ENCODE data around the gene ARL6IP5.
A peak's percentile ranks its signal among the peaks of the same experiment; 100 is the strongest.

The ARL6IP5 gene, protein sequence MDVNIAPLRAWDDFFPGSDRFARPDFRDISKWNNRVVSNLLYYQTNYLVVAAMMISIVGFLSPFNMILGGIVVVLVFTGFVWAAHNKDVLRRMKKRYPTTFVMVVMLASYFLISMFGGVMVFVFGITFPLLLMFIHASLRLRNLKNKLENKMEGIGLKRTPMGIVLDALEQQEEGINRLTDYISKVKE

DNA sequence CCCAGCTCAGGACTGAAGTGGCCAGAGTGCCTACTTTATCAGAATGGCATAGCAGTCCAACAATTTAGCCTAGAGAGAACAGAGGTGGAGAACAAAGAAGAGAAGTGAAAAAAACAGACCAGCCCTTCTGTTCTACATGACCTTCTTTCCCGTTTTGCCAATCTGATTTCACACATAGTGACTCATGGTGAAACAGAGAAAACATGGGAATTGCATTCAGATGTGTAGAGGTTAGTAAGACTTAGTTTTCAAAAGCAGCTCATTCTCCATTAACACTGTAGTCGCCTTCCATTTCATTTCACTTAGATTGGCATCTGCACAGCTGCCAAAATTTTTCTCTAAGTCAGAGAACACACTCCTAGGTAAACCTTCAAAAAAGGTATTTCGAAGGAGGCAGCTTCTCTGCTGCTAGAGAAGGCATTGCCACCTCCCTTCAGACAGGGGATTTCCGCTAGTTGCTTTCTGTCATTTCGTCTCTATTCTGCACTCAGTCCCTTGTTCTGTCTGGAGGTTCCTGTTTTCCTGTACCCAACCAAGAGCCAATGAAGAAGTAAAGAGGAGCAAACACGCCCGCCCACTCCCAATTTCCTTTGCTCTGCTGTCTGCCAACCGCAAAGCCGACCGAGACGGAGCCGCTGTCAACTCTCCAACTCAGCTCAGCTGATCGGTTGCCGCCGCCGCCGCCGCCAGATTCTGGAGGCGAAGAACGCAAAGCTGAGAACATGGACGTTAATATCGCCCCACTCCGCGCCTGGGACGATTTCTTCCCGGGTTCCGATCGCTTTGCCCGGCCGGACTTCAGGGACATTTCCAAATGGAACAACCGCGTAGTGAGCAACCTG, at the start of gene ARL6IP5:
ARL6IP5 (plus strand) TSS at position 612 of the 842 bp plus-strand sequence; CDS start at position 723, 111 bp downstream.
- FAIRE-seq (peak; percentile 93), DNase-seq (ENCODE audit: insufficient read length, low spot score) (peak; percentile 21)

DNA sequence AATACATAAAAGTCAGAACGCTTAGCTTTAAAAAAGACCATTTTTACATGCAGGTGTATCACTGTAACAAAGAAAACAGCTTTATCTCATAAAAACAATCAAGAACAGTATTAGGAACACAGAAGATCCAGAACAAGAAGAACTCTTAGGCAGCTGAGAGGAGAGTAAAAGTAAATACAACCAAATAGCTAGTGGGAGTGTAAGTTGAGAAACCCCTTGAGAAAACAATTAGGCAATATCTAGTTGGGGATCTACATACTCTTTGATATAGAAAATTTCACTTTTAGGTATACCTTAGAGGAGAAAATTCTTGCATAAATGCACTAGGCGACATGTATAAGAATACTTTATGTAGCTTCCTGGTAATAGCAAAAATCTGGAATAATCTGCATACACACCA, 40.1 kb upstream of the ARL6IP5 start:
- DNase-seq (ENCODE audit: insufficient read length, low spot score), result no peak
- FAIRE-seq, result no peak

DNA sequence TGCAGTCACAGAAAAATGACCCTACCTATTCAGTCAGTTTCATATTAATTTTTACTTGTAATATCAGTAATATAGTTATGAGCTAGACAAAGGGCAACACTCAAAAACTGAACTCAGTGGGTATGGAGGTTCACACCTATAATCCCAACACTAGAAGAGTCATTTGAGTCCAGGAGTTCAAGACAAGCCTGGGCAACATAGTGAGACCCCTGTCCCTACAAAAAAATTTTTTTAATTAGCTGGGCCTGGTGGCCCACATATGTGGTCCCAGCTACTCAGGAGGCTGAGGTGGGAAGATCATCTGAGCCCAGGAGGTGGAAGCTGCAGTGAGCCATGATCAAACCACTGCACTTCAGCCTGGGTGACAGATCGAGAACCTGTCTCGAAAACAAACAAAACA, 35.7 kb upstream of the ARL6IP5 start:
- FAIRE-seq (no peak), DNase-seq (ENCODE audit: insufficient read length, low spot score) (no peak)

DNA sequence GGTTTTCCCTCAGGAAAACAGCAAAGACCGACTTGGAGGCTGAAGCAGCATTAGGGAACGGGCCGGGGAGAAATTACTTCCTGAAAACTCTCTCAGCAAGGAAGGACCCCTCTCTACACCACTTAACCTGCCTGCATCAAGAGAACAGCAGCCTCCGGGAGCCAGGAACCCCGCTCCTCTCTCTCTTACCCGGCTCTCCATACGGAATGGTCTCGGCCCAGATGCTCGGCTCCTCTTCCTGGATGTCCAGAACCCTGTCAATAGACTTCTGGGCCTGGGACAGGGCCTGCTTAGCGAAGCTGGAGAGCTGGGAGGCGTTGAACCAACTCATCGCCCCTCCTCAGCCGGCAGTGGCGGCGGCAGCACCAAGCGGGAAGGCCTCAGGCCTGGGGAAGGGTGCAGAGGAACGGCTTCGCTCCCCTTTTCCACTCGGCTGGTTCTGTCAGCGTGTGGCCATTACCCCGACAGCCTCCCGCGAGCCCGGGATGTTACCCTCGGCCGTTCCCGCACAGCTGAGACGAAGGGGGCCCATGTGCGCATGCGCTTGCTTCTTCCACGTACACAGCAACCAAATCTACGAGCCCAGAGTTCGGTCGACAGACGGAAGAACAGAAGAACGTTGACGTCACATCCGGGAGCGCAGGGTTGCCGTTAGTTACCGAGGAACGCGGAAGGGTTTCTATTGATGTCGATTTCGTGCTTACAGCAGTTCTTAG, 32.8 kb upstream of the ARL6IP5 start, which contains the start of gene TMF1:
TMF1 (minus strand) TSS at position 578 of the 716 bp plus-strand sequence; CDS start at position 331, 247 bp downstream.
- DNase-seq (ENCODE audit: insufficient read length, low spot score) (peak; percentile 70), FAIRE-seq (peak; percentile 100)

DNA sequence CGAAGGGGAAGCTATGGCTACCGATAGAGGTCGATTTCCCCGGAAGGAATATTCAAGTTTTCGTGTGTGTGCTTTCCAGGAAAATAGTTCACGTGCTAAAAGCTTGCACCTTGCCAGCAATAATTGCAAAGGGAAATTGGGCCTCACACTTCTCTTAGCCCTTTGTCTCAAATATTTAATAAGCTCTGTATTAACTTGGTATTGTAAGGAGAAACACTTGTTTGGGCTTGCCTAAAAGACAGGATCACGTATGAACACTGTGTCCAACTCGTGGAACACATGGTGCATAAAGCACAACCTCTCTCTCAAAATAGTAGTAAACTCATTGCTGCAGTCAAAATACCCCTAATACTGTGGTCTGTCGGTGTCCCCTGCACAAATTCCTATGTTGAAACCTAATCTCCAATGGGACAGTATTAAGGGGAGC, 32.3 kb upstream of the ARL6IP5 start:
- FAIRE-seq (no peak), DNase-seq (ENCODE audit: insufficient read length, low spot score) (no peak)

DNA sequence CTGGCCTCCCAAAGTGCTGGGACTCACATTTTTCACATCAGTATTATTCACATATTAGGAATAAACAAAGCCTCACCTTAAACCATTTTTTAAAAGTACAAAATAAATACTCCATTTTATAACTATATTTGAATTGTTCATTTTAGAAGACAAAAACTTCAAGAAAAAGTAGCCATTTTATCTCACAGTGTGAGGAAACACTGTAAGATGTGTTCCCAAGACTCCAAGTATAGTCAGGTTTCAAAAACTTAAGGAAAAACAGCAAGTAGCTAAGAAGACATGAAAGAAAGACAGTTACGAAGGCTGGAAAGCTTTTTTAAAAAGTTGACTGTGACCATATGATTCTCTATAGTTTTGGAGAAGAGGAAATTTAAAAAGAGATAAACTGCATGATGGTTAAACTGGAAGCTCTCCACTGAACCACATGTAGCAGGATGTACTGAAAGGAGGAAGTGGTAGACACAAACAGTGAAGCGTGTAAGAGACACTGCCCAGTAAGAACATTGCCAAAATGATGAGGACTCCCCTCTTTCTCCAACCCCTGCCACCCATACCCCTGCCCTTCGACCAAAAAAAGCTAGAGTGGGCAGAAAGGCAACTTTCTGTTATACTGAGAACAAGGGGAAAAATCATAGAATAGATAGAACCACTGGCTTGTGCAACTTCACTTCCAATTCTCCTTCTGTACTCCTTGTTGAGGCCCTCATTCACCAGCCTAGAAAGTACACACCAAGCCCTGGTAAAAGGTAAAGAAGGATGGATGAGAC, 26.4 kb upstream of the ARL6IP5 start:
- FAIRE-seq, result peak; percentile 93
- DNase-seq (ENCODE audit: insufficient read length, low spot score), result no peak

DNA sequence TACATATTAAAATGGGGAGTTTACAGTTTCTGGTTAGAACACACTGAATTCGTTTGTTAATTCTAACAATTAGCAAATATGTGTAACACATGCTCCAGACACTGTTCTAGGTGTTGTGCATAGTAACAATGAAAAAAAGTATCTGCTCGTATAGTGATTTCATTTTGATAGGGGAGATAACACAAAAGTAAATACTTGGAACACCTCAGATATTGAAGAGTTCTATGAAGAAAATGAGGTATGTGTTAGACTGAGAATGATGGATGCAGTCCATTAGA, 25.9 kb upstream of the ARL6IP5 start:
- DNase-seq (ENCODE audit: insufficient read length, low spot score) (no peak), FAIRE-seq (no peak)

DNA sequence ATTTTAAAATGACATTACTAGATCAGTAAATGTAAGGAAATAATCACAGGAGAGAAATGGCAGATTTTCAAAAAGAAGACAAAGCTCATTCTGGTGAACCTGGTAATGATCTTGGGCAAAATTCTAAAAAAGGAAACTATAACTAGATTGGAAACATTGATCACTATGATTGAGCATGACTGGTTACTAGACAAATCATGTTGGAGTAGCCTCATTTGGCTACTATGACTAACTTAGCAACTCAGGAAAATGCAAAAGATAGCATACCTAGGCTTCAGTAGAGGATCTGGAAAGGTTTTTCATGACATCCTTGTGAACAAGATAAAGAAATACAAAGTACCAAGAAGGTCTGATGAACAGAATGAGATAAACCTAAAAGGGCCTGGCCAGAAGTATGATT, 25.0 kb upstream of the ARL6IP5 start:
- no peak for FAIRE-seq

DNA sequence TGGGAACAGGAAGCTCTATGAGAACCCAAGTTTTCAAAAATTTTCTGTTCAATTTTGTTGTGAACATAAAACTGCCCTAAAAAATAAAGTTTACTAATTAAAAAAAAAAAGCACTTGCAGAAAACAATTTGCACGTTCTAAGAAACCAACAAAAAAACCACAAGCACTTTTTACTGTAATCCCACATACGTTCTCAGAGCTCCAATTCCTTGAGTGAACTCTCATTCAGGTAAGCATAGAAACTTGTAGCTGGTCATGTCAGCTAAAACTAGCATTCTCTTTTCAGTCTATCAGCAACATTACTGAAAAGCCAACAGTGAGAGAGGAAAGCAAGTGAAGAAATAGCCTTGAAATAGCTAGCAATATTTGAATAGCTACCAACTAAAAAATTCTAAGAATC, 21.1 kb upstream of the ARL6IP5 start:
- DNase-seq (ENCODE audit: insufficient read length, low spot score) (no peak), FAIRE-seq (peak; percentile 66)

More for the DNA sequence above, 25.0 kb upstream of the ARL6IP5 start:
- no peak for DNase-seq (ENCODE audit: insufficient read length, low spot score)

DNA sequence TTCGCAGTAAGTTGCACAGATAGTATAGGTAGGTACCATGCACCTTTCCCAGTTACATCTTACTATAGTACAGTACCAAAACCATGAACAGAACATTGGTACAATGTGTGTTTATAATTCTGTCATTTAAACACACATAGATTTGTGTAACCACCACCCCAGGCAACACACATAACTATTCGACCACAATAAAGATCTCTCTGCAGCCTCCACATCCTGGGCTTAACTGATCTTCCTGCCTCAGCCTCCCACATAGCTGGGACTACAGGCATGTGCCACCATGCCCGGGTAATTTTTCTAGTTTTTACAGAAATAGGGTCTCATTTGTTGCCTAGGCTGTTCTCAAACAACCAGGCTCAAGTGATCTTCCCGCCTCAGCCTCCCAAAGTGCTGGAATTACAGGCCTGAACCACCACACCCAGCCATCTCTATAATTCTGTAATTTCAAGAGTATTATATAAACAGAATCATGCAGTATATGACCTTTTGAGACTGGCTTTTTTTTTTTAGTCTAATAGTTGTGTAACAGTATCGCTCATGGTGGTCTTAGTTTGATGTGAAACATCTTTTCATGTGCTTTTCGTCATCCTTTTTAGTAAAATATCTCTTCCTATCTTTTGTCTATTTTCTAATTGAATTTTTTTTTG, 19.3 kb upstream of the ARL6IP5 start:
- FAIRE-seq (no peak), DNase-seq (ENCODE audit: insufficient read length, low spot score) (no peak)

DNA sequence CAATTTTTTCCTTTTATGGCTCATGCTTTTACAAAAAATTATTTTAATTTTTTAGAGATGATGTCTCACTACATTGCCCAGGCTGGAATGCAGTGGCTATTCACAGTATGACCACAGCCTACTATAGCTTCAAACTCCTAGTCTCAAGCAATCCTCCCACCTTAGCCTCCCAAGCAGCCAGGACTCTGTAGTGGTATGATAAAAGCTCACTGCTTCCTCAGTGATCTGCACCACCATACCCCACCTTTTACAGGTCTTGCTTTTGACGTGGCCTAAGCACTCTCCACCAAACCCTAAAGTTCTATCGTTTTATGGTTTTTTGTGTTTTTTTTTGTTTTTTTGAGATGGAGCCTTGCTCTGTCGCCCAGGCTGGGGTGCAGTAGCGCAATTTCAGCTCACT, 18.6 kb upstream of the ARL6IP5 start:
- FAIRE-seq, result no peak

DNA sequence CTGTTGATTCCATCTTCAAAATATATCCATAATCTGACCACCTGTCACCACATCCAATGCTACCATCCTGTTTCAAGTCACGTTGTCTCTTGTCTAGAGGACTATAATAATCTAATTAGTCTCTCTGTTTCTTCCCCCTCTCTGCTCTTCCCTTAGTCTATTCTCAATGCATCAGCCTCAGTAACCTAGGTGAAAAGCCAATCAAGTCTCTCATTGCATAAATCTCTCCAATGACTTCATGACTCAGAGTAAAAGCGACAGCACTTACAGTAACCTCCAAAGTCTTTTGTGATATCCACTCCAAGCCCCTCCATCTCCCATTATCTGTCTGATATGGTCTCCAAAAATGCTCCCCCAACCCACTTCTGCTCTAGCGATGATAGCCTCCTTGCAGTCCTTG, 11.8 kb upstream of the ARL6IP5 start:
- DNase-seq (ENCODE audit: insufficient read length, low spot score) (no peak), FAIRE-seq (no peak)

More for the DNA sequence above, 18.6 kb upstream of the ARL6IP5 start:
- no peak for DNase-seq (ENCODE audit: insufficient read length, low spot score)

DNA sequence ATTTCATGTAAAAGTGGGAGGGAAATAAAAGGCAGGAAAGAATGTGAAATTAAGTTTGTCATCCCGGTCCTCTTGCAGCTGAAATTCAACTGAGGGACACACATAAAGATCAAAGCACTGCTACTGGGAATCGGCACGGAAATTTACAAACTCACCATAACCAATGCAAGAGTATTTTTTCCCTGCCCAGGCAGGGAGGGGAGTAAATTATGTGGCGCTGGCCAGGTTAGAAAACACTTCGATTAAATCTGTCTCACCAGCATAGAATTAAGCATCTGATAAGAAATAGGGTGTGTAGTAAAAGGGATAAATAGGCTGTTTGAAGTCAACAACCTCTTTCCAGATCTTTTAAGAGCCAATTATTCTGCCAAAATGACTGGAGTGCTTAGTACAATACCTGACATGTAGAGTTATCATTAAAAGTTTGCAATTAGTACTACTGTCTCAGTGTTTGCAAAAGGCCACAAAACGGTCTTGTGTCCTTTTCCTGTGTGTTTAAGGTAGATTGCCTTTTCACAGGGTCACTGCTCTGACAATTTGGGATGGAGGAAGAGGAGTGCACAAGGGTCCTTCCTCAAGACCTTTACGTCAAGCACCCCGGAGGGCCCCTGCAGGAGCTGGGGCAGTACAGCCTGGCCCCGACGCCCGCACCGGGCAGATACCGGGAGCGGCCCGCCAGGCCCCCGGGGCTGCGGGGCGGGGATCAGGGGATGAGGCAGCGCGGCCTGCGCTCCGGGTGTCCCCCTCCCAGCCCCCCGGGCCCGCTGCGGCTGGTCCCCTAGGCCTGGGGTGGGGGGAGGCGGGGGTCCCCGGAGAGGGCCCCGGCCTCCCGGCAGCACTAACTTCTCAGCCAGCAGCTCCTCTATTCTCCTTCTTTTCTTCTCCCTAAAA, 5.2 kb upstream of the ARL6IP5 start:
- FAIRE-seq, result peak; percentile 21

DNA sequence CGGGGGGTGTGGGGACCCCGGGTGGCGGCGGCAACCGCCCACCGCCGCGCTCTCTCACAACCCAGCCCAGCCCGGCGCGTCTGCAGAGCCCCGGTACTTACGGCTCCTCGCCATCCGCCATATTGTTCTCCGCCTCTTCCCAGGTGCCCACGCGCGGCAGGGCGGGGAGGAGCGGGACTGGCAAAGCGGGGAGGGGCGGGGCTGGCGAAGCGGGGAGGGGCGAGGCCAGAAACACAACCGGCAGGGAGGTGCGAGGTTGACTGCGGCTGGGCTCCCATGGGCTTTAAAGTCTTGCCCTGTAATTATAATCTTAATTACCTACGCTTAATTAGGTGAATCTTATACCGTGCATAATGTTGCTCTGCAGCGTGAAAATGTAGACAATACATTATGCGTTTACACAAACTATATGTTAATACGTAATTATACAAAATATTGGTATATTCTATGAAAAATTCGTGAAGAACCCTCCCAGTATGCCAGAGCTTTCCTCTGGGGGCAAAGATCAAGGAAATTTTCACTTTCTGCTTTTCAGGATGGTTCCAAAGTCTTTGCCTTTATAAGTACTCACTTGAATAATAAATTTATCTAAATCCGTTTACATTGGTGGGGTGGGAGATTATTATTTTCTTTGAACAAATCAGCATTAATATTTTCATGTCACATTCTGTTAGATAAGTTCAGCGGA, 4.4 kb upstream of the ARL6IP5 start, which contains the start of gene UBA3:
UBA3 (minus strand) TSS at position 133 of the 688 bp plus-strand sequence; CDS start at position 121, 12 bp downstream.
- FAIRE-seq (peak; percentile 90), DNase-seq (ENCODE audit: insufficient read length, low spot score) (peak; percentile 55)

More for the DNA sequence above, 5.2 kb upstream of the ARL6IP5 start:
- no peak for DNase-seq (ENCODE audit: insufficient read length, low spot score)

DNA sequence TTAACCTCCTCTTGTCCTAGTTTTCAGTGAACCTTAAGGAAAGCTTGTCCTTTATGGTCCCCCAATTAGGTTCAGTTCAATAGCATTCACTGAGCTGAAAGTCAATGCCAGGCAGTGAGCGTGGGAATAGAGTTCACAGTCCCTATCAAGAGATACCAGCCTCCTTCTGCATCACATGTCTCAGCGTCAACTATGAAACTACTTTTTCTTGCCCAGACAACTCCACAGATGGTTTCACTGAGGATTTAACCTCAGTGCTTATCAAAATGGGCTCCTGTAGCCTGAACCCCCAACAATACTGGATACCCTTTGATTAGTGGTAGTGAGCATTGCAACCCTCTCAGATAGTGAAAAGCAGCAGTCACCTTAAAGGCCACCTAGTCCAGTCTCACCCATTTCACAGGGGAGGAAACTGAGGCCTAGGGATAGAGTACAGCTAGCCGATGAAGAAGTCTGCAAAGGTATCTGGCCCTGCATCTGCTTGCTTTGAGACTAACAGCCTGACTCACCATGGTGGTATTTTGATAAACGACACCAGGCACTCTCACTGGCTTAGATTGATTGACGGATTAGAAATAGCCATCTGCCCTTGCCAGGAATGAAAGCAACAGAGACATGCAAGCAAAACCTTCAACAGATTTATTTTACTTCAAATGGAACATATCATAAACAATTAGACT, 3.0 kb upstream of the ARL6IP5 start:
- DNase-seq (ENCODE audit: insufficient read length, low spot score), result no peak
- peak; percentile 70 for FAIRE-seq

DNA sequence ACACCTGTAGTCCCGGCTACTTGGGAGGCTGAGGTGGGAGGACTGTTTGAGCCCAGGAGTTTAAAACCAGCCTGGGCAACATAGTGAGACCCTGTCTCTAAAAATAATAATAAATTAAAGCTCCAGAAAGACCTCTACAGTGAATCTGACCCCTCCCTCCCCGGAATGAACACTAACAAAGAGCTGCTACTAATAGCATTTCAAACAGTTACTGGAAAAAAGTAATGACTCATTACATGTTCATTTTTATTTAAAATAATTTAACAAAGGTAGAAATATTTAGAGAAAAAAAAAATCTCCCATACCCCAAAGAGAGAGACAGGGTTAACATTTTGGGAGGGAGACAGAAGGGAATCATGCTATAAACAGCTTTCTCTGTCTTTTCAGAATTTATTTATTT, 2.4 kb upstream of the ARL6IP5 start:
- no peak for DNase-seq (ENCODE audit: insufficient read length, low spot score)
- no peak for FAIRE-seq

DNA sequence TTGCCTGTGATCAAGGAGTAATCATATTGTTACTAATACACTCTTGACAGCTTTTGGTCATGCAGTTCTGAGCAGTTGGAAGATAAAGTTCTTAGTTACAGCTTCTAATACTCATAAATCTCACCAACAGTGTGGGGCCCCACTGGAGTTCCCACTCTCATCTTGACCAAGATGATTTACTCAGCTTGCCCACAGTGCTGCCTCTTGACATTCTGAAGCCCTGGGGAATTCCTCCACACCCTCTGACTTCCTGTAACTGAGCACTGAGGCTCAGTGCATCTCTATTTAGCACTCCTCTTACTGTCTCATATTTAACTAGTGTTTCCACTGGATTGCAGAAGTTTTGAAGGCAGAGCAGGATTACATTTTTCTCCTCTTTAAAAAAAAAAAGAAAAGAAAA, 1.9 kb upstream of the ARL6IP5 start:
- FAIRE-seq (peak; percentile 93), DNase-seq (ENCODE audit: insufficient read length, low spot score) (no peak)
